Renal cortex interstitium (tissue), 11 donors: ENCODE data around the gene CBL. TPM values are rescaled to one million over a fixed set of nuclear protein-coding genes. Genes with fewer than 3 reads are reported as not detected.
A peak's percentile ranks its signal among the peaks of the same experiment; 100 is the strongest.
"Not testable (repeated sequence)": the region's sequence is repeated elsewhere in the genome, so short reads cannot be mapped to it uniquely, and the experiment has no call there.

ENCODE experiments used
- DNase-seq, 11 donors: peaks; one replicate each; pipeline ENCODE4 v3.0.0-alpha.2; 2013; ENCODE audit warnings: low read depth in 9 of 11, low spot score in 4 of 11; ENCODE audit errors: extremely low read depth in 1 of 11
- polyA plus RNA-seq, 3 donors: library from polyadenylated mRNA; unstranded; fragments of 120-200 nt; gene quantifications; one replicate each; pipeline ENCODE4 v1.2.1, GENCODE V29; 2013; ENCODE audit not compliant: insufficient read length in 3 of 3

The CBL gene
- polyA plus RNA-seq, 3 donors = 16.6 to 23.2 (median 20.3) TPM

DNA sequence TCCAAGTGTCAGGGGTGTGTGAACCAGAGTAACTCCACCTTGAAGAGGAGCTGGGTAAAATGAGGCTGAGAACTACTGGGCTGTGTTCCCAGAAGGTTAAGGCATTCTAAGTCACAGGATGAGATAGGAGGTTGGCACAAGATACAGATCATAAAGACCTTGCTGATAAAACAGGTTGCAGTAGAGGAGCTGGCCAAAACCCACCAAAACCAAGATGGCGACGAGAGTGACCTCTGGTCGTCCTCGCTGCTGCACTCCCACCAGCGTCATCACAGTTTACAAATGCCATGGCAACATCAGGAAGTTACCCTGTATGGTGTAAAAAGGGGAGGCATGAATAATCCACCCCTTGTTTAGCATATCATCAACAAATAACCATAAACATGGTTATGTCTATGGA lies 4.9 kb upstream of the CBL start:
- DNase-seq = not testable (repeated sequence)

DNA sequence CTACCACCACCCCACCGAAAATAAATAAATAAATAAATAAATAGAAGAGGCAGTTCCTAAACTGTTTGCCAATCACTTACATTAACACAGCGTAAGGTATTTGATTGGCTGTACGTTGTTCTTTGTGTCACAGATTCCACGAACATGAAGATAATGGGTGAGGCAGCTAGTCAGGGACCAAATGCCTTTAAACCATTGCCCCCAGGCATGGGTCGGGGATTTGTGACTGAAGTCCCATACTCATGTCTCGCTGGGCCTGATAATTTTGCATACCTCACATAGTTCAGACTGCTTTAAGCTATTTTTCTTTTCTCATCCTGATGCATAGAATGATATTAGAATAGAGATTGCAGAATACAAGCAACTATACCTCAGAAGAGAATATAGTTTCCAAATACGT lies 3.6 kb upstream of the CBL start:
- no peak for DNase-seq

DNA sequence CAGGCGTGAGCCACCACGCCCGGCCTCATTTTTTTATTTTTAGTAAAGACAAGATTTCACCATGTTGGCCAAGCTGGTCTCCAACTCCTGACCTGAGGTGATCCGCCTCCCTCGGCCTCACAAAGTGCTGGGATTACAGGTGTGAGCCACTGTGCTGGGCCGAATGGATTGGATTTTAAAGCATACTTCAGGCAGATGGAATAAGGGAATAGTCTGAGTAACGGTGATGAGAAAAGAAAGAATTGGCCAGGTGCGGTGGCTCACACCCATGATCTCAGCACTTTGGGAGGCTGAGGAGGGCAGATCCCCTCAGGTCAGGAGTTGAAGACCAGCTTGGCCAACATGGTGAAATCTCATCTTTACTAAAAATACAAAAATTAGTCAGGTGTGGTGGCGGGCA lies 2.1 kb upstream of the CBL start:
- no peak for DNase-seq

- DNase-seq = no peak
These were observed 1.1 kb upstream of the CBL start for GRCh38 chr11:119205080-119205479.

DNA sequence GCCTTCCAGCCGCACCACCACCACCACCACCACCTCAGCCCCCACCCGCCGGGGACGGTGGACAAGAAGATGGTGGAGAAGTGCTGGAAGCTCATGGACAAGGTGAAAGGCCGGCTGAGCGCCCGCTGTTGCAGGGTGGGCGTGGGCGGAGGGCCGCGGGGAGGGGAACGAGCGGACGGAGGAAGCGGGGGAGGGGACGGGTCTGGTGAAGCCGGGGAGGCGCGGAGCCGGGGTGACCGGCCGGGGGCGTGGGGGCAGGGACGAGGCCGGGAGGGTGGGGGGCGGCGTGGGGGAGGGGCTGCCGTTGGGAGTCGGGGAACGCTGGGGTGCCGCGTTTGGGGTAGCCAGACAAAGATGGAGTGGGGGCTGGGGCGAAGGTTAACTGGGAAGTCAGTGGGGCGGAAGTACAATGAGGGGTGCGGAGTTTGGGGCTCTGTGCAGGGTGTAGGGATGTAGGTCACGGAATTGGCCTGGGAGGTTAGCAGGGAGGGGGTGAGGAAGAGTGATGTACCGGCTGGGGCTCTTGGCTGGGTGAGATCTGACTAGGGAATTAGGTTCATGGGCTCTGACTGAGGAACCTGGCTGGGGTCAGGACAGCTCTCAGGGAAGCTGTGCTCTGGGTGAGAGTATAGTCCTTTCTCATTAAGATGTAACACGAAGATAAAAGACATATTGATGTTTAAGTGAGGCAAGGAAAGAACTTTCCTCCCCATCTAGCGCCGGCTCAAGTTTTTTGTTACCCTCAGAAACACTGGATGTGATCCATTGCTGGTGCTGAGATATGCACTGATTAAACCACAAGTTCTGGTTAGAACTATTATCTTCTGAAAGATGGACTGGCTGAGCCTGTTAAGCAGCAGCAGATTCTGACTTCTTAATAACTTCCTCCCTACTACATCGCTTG lies 624 bp downstream of the CBL start:
- DNase-seq = peak in 4 of 11 donors; percentile 34 to 47 (median 37)

DNA sequence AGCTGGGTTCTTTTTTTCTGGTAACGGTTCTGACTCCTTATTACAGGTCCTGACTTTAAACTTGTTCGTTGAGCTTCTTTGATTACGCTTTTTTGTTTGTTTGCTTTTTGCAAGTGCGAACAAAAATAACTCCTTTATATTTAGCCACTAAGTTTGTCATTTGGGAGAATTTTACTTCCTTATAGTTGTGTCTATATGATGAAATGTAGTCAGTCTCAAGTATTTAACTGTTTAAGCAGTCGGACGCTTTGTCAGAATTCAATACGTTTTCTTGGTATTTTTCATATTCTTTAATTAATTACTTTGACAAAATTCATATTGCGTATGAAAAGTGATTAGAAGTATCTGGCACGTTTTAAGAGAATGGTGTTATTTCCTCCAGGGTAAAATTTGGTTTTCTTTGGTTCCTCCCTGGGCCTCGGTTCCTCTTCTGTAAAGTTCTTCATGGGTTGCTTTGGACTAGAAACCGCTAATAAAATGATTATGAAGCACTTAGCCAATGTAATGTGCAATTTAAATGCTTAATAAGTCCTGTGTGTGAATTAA lies 1.3 kb downstream of the CBL start:
- no peak for DNase-seq

GRCh38 chr11:119209186-119209585 lies 3.0 kb downstream of the CBL start:
- DNase-seq = no peak

DNA sequence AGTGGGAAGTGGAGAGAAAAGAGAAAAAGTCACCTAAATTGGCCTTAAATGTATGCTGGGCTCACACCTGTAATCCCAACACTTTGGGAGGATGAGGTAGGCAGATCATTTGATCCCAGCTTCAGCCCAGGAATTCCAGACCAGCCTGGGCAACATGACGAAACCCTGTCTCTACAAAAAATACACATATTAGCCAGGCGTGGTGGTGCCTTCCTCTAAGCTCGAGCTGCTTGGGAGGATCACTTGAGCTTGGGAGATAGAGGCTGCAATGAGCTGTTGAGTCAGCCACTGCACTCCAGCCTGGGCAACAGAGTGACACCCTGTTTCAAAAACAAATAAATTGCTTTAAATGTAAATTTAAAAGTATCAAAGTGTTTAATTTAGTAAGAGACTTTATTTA lies 3.9 kb downstream of the CBL start:
- DNase-seq = no peak

DNA sequence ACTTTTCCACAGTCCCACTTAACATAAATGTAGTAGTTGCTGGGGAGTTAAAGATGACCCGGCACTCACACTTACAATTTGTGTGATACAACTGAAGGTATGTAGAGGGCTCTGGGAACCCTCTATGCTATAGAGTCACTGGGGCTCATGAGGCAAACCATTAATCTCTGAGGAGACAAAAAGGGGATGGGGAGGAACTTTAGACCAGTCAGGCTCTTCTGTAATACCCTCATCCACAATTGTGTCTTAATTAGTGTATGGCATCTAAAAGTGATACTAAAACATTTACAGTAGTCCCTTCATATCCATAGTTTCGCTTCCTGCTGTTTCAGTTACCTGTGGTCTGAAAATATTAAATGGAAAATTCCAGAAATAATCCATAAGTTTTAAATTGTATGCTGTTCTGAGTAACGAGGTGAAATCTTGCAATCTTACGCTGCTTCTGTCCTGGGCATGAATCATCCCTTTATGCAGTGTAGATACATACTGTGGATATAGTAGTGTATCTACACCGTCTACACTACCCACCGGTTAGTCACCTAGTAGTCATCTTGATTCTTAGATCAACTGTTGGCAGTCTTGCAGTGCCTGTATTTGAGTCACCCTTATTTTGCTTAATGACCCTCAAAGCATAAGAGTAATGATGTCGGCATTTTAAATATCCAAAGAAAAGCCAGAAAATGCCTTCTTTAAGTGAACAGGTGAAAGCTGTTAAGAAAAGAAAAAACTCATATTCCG lies 12.2 kb downstream of the CBL start:
- DNase-seq = no peak

DNA sequence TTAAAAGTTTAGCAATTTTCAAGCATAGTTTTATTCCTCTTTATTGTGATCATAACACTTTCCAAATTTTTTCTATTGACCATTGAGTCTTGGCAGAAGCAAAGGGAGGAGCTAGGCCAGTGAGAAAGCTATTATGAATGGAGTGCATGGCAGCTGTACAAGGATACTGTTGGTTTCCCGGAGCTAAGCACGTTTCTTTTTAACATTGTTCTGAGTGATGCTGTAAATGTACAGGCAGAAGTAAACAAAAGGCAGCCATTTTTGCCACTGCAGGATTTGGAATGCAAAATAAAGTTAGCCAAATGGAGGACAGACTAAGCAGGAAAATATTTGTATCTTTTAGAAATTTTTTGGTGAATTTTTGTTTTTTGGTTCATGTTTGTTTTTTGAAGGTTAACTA lies 16.2 kb downstream of the CBL start:
- DNase-seq = peak in 1 of 11 donors; percentile 28

GRCh38 chr11:119222891-119223290 lies 16.8 kb downstream of the CBL start:
- DNase-seq = no peak

DNA sequence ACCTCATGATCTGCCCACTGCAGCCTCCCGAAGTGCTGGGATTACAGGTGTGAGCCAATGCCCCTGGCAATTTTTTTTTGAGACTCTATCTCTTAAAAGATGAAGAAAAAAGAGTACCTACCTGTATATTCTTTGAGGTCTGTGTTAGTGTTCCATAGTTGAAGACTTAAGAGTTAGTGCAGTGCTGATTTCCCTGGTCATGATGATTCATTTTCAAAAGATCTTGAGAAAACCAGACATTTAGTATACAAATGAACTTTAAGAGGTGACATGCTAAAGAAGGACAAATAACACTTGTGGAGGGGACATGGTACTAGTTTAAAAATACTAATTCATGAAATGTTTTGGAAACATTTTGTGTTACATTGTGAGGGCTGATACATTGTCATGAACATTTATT lies 17.7 kb downstream of the CBL start:
- no peak for DNase-seq

GRCh38 chr11:119228535-119229287 lies 22.6 kb downstream of the CBL start:
- DNase-seq = not testable (repeated sequence)

DNA sequence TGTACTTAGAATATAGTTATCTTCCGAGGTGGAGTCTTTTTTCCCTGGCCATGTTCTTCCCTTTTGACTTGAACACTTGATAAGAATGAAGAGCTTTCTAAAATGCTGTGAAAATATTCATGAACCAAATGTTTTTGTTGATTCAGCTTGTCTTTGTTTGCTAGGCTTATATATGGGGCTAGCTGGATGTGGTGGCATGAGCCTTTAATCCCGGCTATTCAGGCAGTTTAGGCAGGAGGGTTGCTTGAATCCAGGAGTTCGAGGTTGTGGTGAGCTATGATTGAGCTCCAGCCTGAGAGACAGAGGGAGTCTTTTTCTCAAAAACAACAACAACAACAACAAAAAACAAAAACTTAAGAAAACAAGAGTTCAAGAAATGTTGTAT lies 23.1 kb downstream of the CBL start:
- DNase-seq = no peak

DNA sequence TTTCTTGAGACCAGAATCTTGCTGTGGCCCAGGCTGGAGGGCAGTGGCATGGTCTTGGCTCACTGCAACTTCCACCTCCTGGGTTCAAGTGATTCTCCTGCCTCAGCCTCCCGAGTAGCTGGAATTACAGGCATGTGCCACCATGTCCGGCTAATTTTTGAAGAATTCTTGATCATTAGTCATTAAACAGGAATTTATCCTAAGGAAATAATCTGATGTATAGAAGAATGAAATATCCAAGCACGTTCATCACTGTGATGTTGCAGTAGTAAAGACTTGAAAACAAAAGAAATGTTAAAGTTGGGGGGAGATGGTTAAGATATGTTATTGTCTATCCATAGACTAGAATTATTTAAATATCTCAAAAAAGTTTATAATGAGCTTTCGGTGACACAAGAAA lies 23.6 kb downstream of the CBL start:
- DNase-seq = no peak

DNA sequence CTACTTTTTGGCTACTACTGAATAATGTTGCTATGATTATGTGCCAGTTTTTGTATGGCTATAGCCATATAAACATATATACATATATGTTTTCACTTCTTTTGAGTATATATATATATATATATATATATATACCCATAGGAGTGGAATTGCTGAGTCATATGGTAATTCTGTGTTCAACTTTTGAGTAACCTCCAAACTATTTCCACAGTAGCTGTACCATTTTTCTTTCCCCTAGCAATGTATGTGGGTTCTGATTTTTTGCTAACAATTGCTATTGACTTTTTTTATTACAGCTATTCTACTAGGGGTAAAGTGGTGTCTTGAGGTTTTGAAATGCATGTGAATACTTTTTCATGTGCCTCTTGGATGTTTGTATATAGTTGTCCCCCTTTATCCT lies 30.4 kb downstream of the CBL start:
- no peak for DNase-seq

- DNase-seq = no peak
These were observed 30.8 kb downstream of the CBL start for GRCh38 chr11:119236891-119237290.

- no peak for DNase-seq
These were observed 31.4 kb downstream of the CBL start for GRCh38 chr11:119237515-119237914.
